ENCODE measurements around the gene CTSA. TPM values are rescaled to one million over a fixed set of nuclear protein-coding genes. Genes with fewer than 3 reads are reported as not detected.
"Not testable (repeated sequence)": the region's sequence is repeated elsewhere in the genome, so short reads cannot be mapped to it uniquely, and the experiment has no call there.

CTSA gene
- total and polyA plus RNA-seq, 2 experiments from 2014 or later = 425 to 716 TPM

DNA sequence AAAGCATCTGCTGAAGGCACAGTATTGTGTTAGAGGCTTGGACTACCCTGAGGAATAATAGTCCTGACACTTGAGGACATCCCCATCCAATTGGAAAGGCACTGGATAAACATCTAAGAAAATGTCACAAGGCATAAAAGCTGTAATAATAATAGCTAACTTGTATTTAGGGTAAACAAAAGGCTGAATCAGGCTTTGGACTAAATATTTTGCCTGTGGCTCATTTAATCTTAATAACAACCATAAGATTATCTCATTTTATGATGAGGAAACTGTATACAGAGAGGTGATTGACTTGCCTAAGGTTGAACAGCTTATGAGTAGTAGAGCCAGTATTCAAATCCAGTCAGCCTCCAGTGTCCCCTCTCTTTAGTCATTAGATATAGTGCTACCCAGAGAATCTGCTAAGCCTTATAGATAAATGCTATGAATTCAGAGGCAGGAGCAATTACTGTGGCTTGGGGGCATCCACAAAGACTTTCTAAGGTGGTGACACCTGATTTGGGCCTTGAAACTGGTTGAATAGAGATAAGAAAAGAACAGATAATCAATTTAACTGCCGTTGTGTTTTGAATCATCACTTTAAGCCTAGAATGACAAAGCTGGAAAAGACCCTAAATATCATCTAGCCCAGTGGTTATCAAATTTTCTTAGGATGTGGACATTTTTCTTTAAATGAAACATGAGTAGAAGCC, 17.6 kb upstream of the CTSA start:
- Histone ChIP-seq H4K20me1 (ENCODE audit: insufficient read depth, poor library complexity, severe bottlenecking) (no peaks in the 10 kb centered on the region), H3K27me3 (no peaks in the 10 kb centered on the region), H3K79me2 (no peaks in the 10 kb centered on the region), H3K4me1 (ENCODE audit: insufficient read depth) (no peaks in the 10 kb centered on the region), H3K27ac (no peak overlapping the region), H3K36me3 (replicated peaks; ENCODE audit: insufficient read depth, low read depth) (no peaks in the 10 kb centered on the region), H2AFZ (no peak overlapping the region), H3K4me3 (no peak overlapping the region), H3K9me3 (ENCODE audit: low read depth) (no peaks in the 10 kb centered on the region), H3K9me2 (replicated peaks; ENCODE audit: insufficient read depth) (no peaks in the 10 kb centered on the region), H3K4me2 (no peak overlapping the region)
- no peak for TF ChIP-seq EZH2phosphoT487 (IDR thresholded peaks at IDR 0.05; ENCODE audit: low read depth, severe bottlenecking, unreplicated experiment)
- TF ChIP-seq, protein P1, sequence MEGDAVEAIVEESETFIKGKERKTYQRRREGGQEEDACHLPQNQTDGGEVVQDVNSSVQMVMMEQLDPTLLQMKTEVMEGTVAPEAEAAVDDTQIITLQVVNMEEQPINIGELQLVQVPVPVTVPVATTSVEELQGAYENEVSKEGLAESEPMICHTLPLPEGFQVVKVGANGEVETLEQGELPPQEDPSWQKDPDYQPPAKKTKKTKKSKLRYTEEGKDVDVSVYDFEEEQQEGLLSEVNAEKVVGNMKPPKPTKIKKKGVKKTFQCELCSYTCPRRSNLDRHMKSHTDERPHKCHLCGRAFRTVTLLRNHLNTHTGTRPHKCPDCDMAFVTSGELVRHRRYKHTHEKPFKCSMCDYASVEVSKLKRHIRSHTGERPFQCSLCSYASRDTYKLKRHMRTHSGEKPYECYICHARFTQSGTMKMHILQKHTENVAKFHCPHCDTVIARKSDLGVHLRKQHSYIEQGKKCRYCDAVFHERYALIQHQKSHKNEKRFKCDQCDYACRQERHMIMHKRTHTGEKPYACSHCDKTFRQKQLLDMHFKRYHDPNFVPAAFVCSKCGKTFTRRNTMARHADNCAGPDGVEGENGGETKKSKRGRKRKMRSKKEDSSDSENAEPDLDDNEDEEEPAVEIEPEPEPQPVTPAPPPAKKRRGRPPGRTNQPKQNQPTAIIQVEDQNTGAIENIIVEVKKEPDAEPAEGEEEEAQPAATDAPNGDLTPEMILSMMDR (IDR thresholded peaks at IDR 0.05; ENCODE audit: poor library complexity) = no peak
- TF ChIP-seq EZH2 (IDR thresholded peaks at IDR 0.05; ENCODE audit: borderline replicate concordance) = no peak
- WGBS (ENCODE audit: low lambda C conversion rate, missing lambda C conversion rate) = 44% methylated on average over 1 of the region's 1 CpG
- DNase-seq (ENCODE audit: low spot score) = no peak

- H3K4me1 ChIP-seq (ENCODE audit: insufficient read depth); H3K79me2 ChIP-seq; H3K9me3 ChIP-seq (ENCODE audit: low read depth); H4K20me1 ChIP-seq (ENCODE audit: insufficient read depth, poor library complexity, severe bottlenecking); H3K9me2 ChIP-seq (replicated peaks; ENCODE audit: insufficient read depth); H3K27ac ChIP-seq; H3K27me3 ChIP-seq; H3K36me3 ChIP-seq (replicated peaks; ENCODE audit: insufficient read depth, low read depth); H3K4me2 ChIP-seq; DNase-seq (ENCODE audit: low spot score); H2AFZ ChIP-seq; H3K4me3 ChIP-seq: not testable (repeated sequence)
- 97% methylated on average over 10 of the region's 10 CpGs for WGBS (ENCODE audit: low lambda C conversion rate, missing lambda C conversion rate)
Observed at GRCh38 chr20:45874104-45874481, 17.0 kb upstream of the CTSA start.

GRCh38 chr20:45874576-45874975, 16.6 kb upstream of the CTSA start:
- WGBS (ENCODE audit: low lambda C conversion rate, missing lambda C conversion rate) = 54% methylated on average over 4 of the region's 4 CpGs
- H3K27me3 ChIP-seq = no peaks in the 10 kb centered on the region
- no peaks in the 10 kb centered on the region for H3K9me2 ChIP-seq (replicated peaks; ENCODE audit: insufficient read depth)
- no peaks in the 10 kb centered on the region for H3K79me2 ChIP-seq
- no peak overlapping the region for H2AFZ ChIP-seq
- no peak overlapping the region for H3K4me2 ChIP-seq
- no peaks in the 10 kb centered on the region for H4K20me1 ChIP-seq (ENCODE audit: insufficient read depth, poor library complexity, severe bottlenecking)
- no peaks in the 10 kb centered on the region for H3K9me3 ChIP-seq (ENCODE audit: low read depth)
- TF ChIP-seq EZH2phosphoT487 (IDR thresholded peaks at IDR 0.05; ENCODE audit: low read depth, severe bottlenecking, unreplicated experiment) (no peak), EZH2 (IDR thresholded peaks at IDR 0.05; ENCODE audit: borderline replicate concordance) (no peak)
- TF ChIP-seq, protein P1 (IDR thresholded peaks at IDR 0.05; ENCODE audit: poor library complexity) = no peak
- no peaks in the 10 kb centered on the region for H3K4me1 ChIP-seq (ENCODE audit: insufficient read depth)
- H3K36me3 ChIP-seq (replicated peaks; ENCODE audit: insufficient read depth, low read depth) = no peaks in the 10 kb centered on the region
- no peak overlapping the region for H3K27ac ChIP-seq
- DNase-seq (ENCODE audit: low spot score) = no peak
- no peak overlapping the region for H3K4me3 ChIP-seq

DNA sequence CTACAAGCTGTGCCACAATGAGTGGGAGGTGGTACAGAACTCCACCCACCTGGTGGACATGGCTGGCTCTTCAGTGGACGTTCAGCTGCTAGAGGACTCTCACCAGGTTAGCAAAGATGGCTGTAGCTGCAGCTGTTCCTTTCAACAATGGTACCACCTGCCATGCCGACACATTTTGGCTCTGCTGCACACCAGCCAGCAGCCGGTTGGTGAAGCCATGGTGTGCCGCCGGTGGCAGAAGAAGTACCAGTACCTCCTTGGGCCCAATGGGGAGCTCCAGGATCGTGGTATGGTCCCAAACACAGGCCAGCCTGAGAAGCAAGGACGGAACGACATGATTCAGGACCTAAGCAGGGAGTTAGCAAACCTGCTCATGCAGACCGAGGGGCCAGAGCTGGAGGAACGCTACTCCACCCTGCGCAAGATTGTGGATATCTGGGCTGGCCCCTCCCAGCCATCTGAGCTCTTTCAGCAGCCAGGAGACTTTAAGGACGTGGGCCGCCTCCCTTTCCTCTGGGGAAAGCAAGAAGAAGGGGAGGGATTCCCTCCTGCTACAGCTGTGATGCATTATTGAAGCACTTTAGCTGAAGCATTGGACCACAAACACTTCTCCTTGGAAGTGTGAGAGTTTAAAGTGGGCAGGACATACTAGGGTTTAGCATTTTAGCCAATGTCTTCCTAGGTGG, 12.9 kb upstream of the CTSA start:
- no peak overlapping the region for H3K4me3 ChIP-seq
- no peaks in the 10 kb centered on the region for H3K9me2 ChIP-seq (replicated peaks; ENCODE audit: insufficient read depth)
- H3K79me2 ChIP-seq = peaks cover 16% of the 10 kb centered on the region
- H3K9me3 ChIP-seq (ENCODE audit: low read depth) = no peaks in the 10 kb centered on the region
- H3K4me1 ChIP-seq (ENCODE audit: insufficient read depth) = peaks cover 6% of the 10 kb centered on the region
- no peak overlapping the region for H3K4me2 ChIP-seq
- 88% methylated on average over 13 of the region's 13 CpGs for WGBS (ENCODE audit: low lambda C conversion rate, missing lambda C conversion rate)
- no peaks in the 10 kb centered on the region for H3K36me3 ChIP-seq (replicated peaks; ENCODE audit: insufficient read depth, low read depth)
- no peak overlapping the region for H3K27ac ChIP-seq
- no peak overlapping the region for H2AFZ ChIP-seq
- H4K20me1 ChIP-seq (ENCODE audit: insufficient read depth, poor library complexity, severe bottlenecking) = no peaks in the 10 kb centered on the region
- TF ChIP-seq EZH2 (IDR thresholded peaks at IDR 0.05; ENCODE audit: borderline replicate concordance) = no peak
- TF ChIP-seq, protein P1 (IDR thresholded peaks at IDR 0.05; ENCODE audit: poor library complexity) = no peak
- TF ChIP-seq EZH2phosphoT487 (IDR thresholded peaks at IDR 0.05; ENCODE audit: low read depth, severe bottlenecking, unreplicated experiment) = no peak
- DNase-seq (ENCODE audit: low spot score) = no peak
- H3K27me3 ChIP-seq = no peaks in the 10 kb centered on the region

All from hepatocyte (in vitro differentiated cells).